ENCODE results near the gene CDC42BPB.

CDC42BPB gene

GRCh38 chr14:103100281-103101121 is 43.2 kb upstream of the CDC42BPB start:
- TF ChIP-seq CTCF (IDR thresholded peaks at IDR 0.05): no peak
- H3K36me3 ChIP-seq: no peaks in the 10 kb centered on the region
- peaks cover 3 to 73% of the 10 kb centered on the region in 2 donors for H3K27me3 ChIP-seq
- no peak overlapping the region for H3K27ac ChIP-seq
- DNase-seq: no peak
- intact Hi-C loops (cut with DNase I; ENCODE audit: low total_unique reads): loop anchor here (10.0 kb wide), 1 partner anchor 84 kb away; no protein-coding TSS in a partner anchor
- H3K4me3 ChIP-seq: no peak overlapping the region
- peaks cover 0 to 35% (median 21%) of the 10 kb centered on the region in 4 donors for H3K4me1 ChIP-seq
- H3K9me3 ChIP-seq: no peaks in the 10 kb centered on the region

GRCh38 chr14:103099733-103100280 is 42.5 kb upstream of the CDC42BPB start:
- TF ChIP-seq CTCF (IDR thresholded peaks at IDR 0.05): no peak

GRCh38 chr14:103099081-103099732 is 41.9 kb upstream of the CDC42BPB start:
- Histone ChIP-seq H3K27me3 (peaks cover 1 to 61% of the 10 kb centered on the region in 2 donors), H3K4me1 (peaks cover 0 to 23% (median 14%) of the 10 kb centered on the region in 4 donors)
- no peak for DNase-seq

More at GRCh38 chr14:103099733-103100280, 42.5 kb upstream of the CDC42BPB start:
- intact Hi-C loops (cut with DNase I; ENCODE audit: low total_unique reads): loop anchor here (10.0 kb wide), 1 partner anchor 85 kb away; no protein-coding TSS in a partner anchor
- Histone ChIP-seq H3K27ac (no peak overlapping the region), H3K4me1 (peaks cover 0 to 29% (median 19%) of the 10 kb centered on the region in 4 donors), H3K4me3 (no peak overlapping the region), H3K9me3 (no peaks in the 10 kb centered on the region), H3K36me3 (no peaks in the 10 kb centered on the region), H3K27me3 (peaks cover 3 to 67% of the 10 kb centered on the region in 2 donors)
- no peak for DNase-seq

GRCh38 chr14:103097994-103098957 is 40.9 kb upstream of the CDC42BPB start:
- no peak for TF ChIP-seq CTCF (IDR thresholded peaks at IDR 0.05)

More at GRCh38 chr14:103099081-103099732, 41.9 kb upstream of the CDC42BPB start:
- Histone ChIP-seq H3K36me3 (no peaks in the 10 kb centered on the region), H3K27ac (no peak overlapping the region), H3K9me3 (no peaks in the 10 kb centered on the region), H3K4me3 (no peak overlapping the region)
- TF ChIP-seq CTCF (IDR thresholded peaks at IDR 0.05): no peak
- intact Hi-C loops (cut with DNase I; ENCODE audit: low total_unique reads): no loop called here

More at GRCh38 chr14:103097994-103098957, 40.9 kb upstream of the CDC42BPB start:
- no peak overlapping the region for H3K4me3 ChIP-seq
- H3K27ac ChIP-seq: no peak overlapping the region
- no peaks in the 10 kb centered on the region for H3K36me3 ChIP-seq
- H3K9me3 ChIP-seq: no peaks in the 10 kb centered on the region
- H3K27me3 ChIP-seq: peaks cover 0 to 52% of the 10 kb centered on the region in 2 donors
- intact Hi-C loops (cut with DNase I; ENCODE audit: low total_unique reads): no loop called here
- no peak for DNase-seq
- peaks cover 0 to 14% (median 5%) of the 10 kb centered on the region in 4 donors for H3K4me1 ChIP-seq
